GM23248 (cell line): ENCODE measurements around the gene GNPTG.

ENCODE experiments used
- EZH2 ChIP-seq: fragments of 200-600 bp; sonication (generic); IDR thresholded peaks from 2 replicates; pipeline ENCODE4 v1.6.1; 2018; ENCODE audit warnings: antibody characterized with exemption, mild to moderate bottlenecking; ENCODE audit not compliant: insufficient read depth, poor library complexity, severe bottlenecking
- EZH2phosphoT487 ChIP-seq: fragments of 200-600 bp; sonication (generic); IDR thresholded peaks from 2 replicates; pipeline ENCODE4 v1.6.1; 2018; ENCODE audit warnings: antibody characterized with exemption, moderate library complexity, mild to moderate bottlenecking, low read depth; ENCODE audit not compliant: insufficient read depth

GRCh38 chr16:1385232-1385631 lies 33.5 kb downstream of the GNPTG start:
- TF ChIP-seq EZH2 (no peak), EZH2phosphoT487 (no peak)
